Measurements from ENCODE around the gene SEMA4B. TPM values are rescaled to one million over a fixed set of nuclear protein-coding genes. Genes with fewer than 3 reads are reported as not detected.
"Not testable (repeated sequence)": the region's sequence is repeated elsewhere in the genome, so short reads cannot be mapped to it uniquely, and the experiment has no call there.

Gene SEMA4B
- total RNA-seq, 2 donors from 2014 or later: 8.9 to 19.1 TPM

DNA sequence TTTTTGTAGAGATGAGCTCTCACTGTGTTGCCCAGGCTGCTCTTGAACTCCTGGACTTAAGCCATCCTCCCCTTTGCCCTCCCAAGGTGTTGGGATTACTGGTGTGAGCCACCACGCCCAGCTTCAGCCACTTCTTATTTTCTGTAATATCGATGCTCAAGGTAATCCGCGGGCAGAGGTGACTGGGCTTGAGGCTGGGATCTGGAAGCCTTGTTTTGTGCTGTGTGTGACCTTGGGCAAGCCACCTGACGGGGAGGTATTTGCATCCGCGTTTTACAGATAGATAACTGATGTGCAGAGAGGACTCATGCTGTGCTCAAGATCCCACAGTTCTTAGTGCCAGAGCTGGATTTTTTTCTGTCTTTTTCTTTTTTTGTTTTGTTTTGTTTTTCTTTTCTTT lies 27.8 kb upstream of the SEMA4B start:
- no peaks in the 10 kb centered on the region for H3K9me3 Mint-ChIP-seq

DNA sequence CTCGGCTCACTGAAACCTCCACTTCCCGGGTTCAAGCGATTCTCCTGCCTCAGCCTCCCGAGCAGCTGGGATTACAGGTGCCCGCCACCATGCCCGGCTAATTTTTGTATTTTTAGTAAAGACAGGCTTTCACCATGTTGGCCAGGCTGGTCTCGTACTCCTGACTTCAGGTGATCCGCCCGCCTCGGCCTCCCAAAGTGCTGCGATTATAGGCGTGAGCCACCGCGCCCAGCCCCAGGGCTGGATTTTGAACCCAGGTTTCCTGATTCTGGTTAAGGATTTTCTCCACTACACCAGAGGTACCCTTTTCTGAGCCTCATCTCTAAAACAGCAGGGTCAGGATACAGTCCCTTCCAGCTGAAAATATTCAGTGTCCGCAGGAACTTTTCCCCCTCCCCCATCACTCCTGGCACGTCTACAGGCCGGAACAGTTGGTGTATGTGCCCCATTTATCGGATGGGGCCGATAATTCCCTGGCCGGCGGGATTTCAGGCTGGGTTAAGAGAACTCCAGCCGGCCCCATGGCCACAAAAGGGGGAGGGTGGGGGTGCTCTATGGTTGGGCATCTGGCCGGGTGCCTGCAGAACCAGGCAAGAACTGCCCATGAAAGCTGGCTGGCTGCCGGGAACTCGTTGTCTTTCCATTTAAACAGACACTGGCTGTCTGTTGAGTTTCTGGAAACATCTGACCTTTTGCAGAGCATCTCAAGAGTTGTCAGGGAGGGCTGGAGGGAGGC lies 26.8 kb upstream of the SEMA4B start:
- H3K9me3 Mint-ChIP-seq: no peaks in the 10 kb centered on the region
- no peaks in the 10 kb centered on the region for H3K36me3 Mint-ChIP-seq
- ATAC-seq: no peak

More for the DNA sequence above, 27.8 kb upstream of the SEMA4B start:
- H3K36me3 Mint-ChIP-seq: no peaks in the 10 kb centered on the region
- ATAC-seq: no peak
- H3K27ac Mint-ChIP-seq: no peak overlapping the region
- no peak for DNase-seq (ENCODE audit: low spot score in 2 of 2)

DNA sequence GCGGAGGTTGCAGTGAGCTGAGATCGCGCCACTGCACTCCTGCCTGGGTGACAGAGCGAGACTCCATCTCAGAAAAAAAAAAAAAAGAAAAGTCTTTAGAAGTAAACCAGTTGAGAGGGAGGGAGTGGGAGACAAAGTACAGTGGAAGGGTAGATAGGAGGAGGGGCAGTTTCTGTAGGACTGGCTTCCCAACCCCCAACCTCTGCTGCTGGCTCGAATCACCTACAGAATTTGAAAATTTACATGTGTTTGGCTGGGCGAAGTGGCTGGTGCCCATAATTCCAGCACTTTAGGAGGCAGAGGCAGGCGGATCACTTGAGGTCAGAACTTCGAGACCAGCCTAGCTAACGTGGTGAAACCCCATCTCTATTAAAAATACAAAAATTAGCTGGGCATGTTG lies 24.1 kb upstream of the SEMA4B start:
- ATAC-seq: no peak
- H3K9me3 Mint-ChIP-seq: no peaks in the 10 kb centered on the region
- no peaks in the 10 kb centered on the region for H3K36me3 Mint-ChIP-seq
- no peak for DNase-seq (ENCODE audit: low spot score in 2 of 2)
- no peak overlapping the region for H3K27ac Mint-ChIP-seq

More for the DNA sequence above, 26.8 kb upstream of the SEMA4B start:
- DNase-seq (ENCODE audit: low spot score in 2 of 2): no peak
- no peak overlapping the region for H3K27ac Mint-ChIP-seq

DNA sequence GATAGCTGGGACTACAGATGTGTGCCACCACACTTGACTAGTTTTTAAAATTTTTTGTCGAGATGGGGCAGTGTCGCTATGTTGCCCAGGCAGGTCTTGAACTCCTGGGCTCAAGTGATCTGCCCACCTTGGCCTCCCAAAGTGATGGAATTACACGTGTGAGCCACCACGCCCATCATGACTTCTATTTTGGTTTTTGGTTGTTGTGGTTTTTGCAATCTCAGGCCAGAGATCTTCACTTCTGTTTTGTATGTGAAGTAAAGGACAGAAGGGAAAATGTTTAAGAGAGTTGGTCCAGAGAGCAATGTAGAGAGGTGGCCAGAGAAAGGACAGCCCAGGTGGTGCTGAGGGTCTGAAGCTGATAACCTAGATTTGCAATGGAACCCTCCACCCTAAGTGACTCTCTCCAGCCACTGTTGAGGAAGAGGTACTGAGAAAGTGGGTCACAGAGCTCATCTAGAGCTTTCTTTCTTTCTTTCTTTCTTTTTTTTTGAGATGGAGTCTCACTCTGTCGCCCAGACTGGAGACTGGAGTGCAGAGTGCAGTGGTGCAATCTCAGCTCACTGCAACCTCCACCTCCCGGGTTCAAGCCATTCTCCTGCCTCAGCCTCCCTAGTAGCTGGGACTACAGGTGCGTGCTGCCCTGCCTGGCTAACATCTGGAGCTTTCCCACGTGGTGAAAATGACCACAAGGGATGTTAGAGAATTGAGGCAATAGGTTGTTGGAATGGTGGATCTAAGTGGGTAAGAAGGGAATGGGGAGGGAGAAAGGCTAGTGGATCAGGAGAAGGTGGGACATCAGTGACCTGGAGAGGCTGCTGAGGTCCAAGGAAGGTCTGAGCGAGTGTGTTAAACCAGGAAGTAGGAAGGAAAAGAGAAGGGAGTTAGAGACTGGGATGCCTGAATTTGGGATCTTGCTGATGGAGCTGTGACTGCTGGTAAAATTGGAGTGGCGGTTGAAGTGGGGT lies 22.4 kb upstream of the SEMA4B start:
- DNase-seq (ENCODE audit: low spot score in 2 of 2) (no peak), ATAC-seq (no peak)
- no peaks in the 10 kb centered on the region for H3K9me3 Mint-ChIP-seq
- H3K27ac Mint-ChIP-seq: peak overlapping the region in 1 of 2 donors; percentile 12
- no peaks in the 10 kb centered on the region for H3K36me3 Mint-ChIP-seq

DNA sequence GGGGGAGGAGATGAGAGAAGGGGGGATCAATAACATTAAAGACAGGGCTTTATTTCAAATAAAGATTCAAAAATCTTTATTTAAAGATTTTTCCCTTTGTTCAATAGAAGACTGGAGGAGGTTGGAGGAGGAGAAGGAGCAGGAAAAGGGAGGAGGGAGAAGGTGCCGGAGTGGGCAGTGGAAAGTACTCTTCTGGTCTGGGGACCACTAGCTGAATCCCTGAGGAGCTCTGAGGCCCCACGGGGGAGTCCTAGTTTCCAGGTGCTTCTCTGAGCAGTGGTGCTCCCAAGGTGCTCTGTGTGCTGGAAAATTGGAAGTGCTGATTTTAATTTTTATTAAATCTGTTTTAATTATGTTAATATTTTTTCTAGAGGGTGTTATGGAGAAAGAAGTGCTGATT lies 19.4 kb upstream of the SEMA4B start:
- ATAC-seq (no peak), DNase-seq (ENCODE audit: low spot score in 2 of 2) (no peak)
- no peaks in the 10 kb centered on the region for H3K9me3 Mint-ChIP-seq
- no peak overlapping the region for H3K27ac Mint-ChIP-seq
- H3K36me3 Mint-ChIP-seq: no peaks in the 10 kb centered on the region

DNA sequence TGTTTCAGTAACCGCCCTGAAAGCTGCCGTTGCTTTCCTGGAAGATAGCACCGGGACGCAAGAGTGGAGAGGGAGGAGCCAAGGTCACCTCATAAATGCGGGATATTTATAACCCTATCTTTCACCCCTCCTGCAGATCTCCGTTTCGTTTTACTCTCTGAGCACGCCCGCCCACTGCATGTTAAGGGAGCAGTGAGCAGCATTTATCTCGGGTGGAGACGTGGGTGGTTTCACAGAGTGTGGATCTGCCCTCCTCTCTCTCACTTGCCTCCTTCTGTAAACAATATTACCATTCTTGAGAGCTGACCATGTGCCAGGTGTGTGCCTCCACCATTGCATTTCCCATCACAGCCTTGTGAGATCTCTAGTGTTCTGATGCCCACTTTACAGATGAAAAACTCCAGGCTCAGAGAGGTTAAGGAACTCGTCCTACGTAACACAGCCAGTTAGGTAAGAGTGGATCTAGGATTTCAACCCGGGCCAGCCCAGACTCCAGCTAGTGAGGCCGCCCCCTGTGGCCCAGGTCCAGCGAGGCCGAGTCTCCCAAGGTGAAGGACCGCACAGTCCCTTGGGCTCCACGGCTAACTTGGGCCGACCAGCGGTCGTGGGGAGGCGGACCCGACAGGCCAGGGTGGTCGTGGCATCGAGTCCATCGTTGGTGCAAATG lies 16.9 kb upstream of the SEMA4B start:
- no peaks in the 10 kb centered on the region for H3K9me3 Mint-ChIP-seq
- peak; percentile 42 to 53 for ATAC-seq
- no peak for DNase-seq (ENCODE audit: low spot score in 2 of 2)
- no peaks in the 10 kb centered on the region for H3K36me3 Mint-ChIP-seq
- H3K27ac Mint-ChIP-seq: no peak overlapping the region

DNA sequence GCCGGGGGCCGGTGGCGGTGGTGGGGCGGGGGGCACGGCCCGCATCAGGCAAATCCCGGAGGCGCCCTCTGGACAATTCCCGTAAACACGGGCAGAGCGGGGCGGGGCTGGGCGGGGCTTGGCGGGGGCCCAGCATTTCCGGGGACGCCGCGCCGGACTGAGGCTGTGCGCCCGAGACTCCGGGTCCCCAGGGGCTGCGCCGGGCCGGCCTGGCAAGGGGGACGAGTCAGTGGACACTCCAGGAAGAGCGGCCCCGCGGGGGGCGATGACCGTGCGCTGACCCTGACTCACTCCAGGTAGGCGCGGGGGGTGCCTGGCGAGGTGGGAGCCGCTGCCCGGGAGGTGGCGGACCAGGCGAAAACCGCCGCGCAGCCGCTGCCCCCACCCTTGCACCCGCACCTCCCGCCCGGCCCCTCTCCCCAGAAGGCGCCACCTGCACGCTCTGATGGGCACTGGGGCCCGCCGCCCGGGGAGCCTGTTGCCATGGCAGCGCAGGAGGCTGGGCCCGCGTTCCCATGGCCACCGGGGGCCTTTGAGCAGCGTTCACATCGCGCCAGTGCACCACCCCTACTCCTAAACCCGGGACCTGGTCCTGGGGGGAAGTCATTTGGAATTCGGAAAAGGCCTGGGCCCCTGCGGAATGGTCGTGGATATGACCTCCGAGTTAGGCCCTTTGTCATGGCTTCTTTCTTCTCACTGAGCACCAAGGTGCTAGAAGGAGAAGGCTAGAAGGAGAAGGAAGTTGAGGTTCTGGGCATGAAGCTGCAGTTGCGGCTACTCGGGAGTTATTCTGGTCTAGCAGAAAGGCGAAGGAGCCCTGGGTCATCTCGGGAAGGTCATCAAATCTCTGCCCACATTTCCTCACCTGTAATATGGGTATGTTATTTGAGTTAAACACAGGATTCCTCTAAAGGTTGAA lies 16.1 kb upstream of the SEMA4B start:
- H3K9me3 Mint-ChIP-seq: no peaks in the 10 kb centered on the region
- no peaks in the 10 kb centered on the region for H3K36me3 Mint-ChIP-seq
- DNase-seq (ENCODE audit: low spot score in 2 of 2) (peak; percentile 54 to 59), ATAC-seq (peak; percentile 84 to 87)
- H3K27ac Mint-ChIP-seq: peak overlapping the region in 1 of 2 donors; percentile 9

DNA sequence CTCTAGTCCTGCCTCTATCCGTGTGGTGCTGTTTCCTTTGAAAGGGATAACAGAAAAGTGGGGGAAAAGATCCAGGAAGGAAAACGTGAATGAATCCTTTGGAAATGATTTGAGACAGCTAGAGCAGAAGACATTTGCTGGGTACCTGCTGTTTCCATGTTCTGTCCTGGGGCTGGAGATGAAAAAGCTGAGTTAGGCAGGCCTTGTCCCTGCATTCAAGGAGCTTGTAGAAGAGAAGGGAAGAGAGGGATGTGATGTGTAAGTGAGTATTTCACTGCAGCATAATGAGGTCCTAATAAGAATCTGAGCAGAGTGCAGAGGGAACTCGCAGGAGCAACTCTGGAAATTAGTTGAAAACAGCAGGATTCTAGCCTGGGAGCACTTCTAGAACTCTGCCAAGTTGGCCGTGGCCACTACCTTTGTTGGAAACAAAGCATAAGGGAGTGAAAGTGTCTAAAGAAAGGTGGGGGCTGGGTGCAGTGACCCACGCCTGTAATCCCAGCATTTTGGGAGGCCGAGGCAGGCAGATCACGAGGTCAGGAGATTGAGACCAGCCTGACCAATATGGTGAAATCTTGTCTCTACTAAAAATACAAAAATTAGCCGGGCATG lies 13.8 kb upstream of the SEMA4B start:
- no peak overlapping the region for H3K27ac Mint-ChIP-seq
- no peak for ATAC-seq
- H3K9me3 Mint-ChIP-seq: no peaks in the 10 kb centered on the region
- H3K36me3 Mint-ChIP-seq: no peaks in the 10 kb centered on the region
- no peak for DNase-seq (ENCODE audit: low spot score in 2 of 2)

DNA sequence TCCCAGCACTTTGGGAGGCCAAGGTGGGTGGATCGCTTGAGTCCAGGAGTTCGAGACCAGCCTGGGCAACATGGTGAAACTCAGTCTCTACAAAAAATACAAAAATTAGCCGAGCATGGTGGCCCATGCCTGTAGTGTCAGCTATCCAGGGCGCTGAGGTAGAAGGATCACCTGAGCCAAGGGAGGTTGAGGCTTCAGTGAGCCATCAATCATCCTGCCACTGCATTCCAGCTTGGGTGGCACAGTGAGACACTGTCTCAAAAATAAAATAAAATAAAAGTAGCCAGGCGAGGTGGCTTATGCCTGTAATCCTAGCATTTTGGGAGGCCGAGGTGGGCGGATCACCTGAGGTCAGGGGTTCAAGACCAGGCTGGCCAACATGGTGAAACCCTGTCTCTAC lies 13.1 kb upstream of the SEMA4B start:
- H3K36me3 Mint-ChIP-seq; H3K9me3 Mint-ChIP-seq; ATAC-seq; H3K27ac Mint-ChIP-seq; DNase-seq (ENCODE audit: low spot score in 2 of 2): not testable (repeated sequence)

DNA sequence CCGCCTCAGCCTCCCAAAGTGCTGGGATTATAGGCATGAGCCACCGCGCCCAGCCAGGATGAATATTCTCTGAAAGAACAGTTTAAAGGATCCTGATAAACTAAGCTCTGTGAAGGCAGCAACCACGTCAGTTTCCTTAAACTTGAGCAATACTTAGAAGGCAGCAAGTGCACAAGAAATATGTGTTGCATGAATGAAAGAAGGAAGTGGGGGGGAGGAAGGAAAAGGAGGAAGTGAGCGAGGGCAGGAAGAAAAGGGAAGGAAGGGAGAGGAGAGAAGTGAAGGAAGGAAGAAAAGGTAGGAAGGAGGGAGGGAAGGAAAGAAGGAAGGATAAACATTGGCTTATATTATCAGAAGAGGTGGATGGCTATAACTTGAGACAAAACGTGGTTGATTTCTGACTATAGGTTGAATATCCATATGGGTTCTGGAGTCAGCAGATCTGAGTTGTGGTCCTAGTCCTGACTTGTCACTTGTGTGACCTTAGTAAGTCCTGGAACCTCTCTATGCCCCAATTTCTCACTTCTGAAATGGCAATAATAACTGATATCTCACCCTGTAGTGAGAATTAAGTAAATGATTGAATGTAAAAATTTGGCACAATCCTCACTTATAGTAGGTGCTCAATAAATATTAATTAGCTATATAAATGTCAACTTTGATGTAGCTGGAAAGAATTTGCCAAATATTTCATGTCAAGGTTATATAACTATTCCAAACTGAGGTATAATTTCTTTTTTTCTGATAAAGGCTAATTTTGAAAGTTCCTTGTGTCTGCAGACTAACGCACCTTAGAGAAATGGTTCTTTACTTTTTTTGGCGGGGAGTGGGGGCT lies 12.0 kb upstream of the SEMA4B start:
- ATAC-seq (no peak), DNase-seq (ENCODE audit: low spot score in 2 of 2) (no peak)

DNA sequence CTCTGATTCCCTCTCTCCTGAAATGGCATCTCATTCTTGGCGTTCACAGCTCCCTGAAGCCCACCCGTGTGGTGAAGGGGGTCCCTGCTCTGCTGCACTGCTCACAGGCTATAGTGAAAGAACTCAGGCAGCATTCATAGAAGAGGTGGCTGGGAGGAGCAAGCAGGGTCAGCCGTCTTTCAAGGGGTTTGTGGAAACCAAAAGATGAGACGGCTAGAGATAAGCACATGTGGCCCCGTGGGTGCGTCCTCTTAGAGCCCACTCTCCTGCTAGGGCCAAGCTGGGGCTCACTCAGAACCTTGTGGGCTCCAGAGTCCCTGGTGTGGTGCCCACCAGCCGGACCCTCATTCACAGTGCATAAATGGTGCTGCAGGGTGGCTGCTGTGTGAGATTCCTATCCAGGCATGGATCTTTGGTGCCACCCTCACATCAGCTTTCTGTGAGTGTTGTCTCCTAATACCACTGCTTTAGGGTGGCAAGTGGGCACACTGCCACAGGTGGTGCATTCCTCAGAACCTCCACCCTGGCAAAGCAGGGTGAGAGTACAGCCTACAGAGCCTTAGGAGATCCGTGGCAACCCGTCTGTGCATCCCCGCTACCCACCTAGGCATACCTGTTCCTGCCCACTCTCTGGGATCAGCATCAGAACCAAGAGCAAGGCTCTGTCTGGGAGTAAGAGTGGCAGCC lies 11.2 kb upstream of the SEMA4B start:
- ATAC-seq (no peak), DNase-seq (ENCODE audit: low spot score in 2 of 2) (no peak)
- H3K27ac Mint-ChIP-seq: peak overlapping the region in 1 of 2 donors; percentile 8
- no peaks in the 10 kb centered on the region for H3K36me3 Mint-ChIP-seq
- H3K9me3 Mint-ChIP-seq: no peaks in the 10 kb centered on the region

More for the DNA sequence above, 12.0 kb upstream of the SEMA4B start:
- Mint-ChIP-seq H3K27ac (no peak overlapping the region), H3K36me3 (no peaks in the 10 kb centered on the region), H3K9me3 (no peaks in the 10 kb centered on the region)

DNA sequence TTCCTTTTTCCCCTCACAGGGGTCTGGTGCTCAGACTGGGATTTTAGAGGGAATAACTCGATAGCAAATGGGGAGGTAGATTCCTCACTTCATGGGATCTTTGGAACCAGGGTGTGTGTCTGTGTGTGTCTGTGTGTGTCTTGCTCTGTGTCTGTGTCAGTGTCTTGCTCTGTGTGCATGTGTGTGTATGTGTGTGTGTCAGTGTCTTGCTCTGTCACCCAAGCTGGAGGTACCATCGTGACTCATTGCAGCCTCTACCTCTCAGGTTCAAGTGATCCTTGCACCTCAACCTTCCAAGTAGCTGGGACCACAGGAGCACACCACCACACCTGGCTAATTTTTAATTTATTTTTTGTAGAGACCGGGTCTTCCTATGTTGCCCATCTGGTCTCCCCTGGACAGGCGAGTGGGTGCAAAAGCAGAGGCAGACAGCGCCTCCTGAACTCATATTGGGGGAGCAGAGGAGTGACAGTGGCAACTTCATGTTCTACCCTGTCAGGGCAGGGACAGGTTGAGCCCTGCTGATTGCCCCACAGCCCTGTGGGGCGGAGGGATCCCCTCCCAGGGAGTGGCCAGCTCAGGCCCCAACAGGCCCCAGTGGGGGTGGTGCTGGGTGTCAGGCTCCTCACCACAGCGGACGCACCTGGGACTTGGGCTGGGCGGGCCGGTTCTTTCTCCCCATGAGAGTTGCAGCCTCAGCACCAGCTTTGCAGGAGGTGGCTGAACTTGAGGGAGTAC lies 10.4 kb upstream of the SEMA4B start:
- DNase-seq (ENCODE audit: low spot score in 2 of 2): no peak
- Mint-ChIP-seq H3K9me3 (no peaks in the 10 kb centered on the region), H3K27ac (peak overlapping the region in 1 of 2 donors; percentile 8), H3K36me3 (no peaks in the 10 kb centered on the region)
- no peak for ATAC-seq

DNA sequence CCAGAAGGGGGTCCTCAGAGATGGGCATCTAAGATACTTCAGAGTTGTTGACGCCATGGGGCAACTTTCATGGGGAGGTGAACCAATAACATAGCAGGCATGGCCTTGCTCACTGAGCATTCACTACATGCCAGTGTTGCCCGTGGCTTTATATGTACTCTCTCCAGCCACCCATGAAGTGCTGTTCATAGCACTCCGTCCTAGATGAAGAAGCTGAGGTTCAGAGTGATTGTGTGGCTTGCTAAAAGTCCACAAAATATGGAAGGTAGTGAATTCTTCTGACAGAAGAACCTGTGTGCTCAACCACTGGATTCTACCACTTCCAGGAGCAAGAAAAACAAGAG lies 9.8 kb upstream of the SEMA4B start:
- no peak for DNase-seq (ENCODE audit: low spot score in 2 of 2)
- no peak for ATAC-seq
- Mint-ChIP-seq H3K27ac (no peak overlapping the region), H3K9me3 (no peaks in the 10 kb centered on the region), H3K36me3 (no peaks in the 10 kb centered on the region)

All from activated naive CD4-positive, alpha-beta T cell treated with anti-CD3 and anti-CD28 coated beads, Interleukin-2, amount 50 U/mL, for 72 hours (primary cell).